GM18508 (cell line): ENCODE results near the gene PLAC1.

Source experiments
- ATAC-seq: cut with Tn5 transposase; IDR thresholded peaks from one replicate; pipeline ENCODE4 v1.9.1; 2021; ENCODE audit warnings: moderate number of reproducible peaks; ENCODE audit not compliant: insufficient read depth, unreplicated experiment

Gene PLAC1, protein sequence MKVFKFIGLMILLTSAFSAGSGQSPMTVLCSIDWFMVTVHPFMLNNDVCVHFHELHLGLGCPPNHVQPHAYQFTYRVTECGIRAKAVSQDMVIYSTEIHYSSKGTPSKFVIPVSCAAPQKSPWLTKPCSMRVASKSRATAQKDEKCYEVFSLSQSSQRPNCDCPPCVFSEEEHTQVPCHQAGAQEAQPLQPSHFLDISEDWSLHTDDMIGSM

DNA sequence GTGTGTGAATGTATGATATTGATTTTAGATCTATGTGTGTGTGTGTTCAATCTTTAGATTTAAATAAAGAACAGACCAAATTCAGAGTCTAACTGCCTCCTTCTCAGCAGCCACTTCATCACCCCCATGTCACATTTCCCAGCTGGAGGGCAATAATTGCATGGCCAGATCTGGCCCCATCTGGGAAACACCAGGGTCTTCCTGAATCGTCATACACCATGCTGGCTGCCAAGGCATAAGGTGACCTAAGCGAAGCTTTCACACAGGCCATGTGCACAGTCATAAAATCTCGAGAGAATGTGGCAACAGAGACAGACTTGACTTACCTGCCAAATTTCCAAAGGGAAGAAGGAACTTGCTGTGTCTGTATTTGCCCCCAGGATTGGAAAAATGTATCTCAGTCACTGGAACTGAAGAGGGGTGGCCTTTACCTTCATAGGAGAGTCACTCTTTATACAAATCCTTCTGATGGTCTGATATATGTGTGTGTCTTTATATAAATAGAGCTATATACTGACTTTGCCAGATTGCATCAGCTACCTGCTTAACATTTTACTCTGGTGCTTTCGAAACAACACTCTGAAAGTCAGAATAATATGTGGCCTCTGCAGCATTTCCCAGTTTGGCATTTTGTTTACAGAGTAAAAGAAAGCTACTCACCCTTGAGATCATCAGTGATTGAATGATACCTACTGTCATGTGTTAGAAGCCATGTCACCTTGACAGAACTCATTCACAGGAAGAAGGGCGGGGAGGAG, at the start of gene PLAC1:
PLAC1 (minus strand) TSS at position 470 of the 758 bp plus-strand sequence. CDS start 91,789 bp downstream, outside the sequence.
- ATAC-seq: no peak

DNA sequence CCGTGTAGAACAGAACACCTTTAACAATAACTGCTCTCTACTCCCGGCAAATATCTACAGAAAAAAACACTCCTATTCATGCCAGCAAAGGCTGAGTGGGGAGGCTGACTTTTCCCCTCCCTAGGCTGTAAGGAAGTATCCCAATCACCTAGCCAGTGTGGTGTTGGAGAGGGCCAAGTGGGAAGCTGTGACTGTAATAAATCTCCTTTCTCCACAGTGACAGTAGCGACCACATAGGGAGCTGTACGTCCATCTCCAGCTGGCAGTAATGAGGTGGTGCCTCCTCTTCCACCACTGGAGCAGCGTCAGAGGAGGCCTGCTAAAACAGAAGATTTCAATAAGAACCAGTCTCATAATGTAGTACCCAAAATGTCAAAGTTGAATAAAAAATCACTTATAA, 47.9 kb upstream of the PLAC1 start:
- no peak for ATAC-seq

DNA sequence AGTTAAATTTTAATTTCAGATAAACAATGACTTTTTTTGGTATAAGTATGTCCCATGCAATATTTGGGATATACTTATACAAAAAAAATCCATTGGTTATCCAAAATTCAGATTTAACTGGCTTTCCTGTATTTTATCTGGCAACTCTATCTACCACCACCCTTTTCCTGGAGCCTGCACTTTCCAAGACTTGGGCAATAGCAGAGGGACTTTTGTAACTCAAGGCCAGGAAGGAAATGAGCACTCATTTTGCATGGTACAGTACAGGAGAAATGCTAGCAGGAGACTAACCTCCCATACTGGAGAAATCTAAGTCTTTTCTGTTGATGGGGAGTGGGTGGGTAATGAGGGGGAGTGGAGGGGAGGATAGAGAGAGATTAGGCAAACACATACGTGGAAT, 37.7 kb upstream of the PLAC1 start:
- no peak for ATAC-seq

DNA sequence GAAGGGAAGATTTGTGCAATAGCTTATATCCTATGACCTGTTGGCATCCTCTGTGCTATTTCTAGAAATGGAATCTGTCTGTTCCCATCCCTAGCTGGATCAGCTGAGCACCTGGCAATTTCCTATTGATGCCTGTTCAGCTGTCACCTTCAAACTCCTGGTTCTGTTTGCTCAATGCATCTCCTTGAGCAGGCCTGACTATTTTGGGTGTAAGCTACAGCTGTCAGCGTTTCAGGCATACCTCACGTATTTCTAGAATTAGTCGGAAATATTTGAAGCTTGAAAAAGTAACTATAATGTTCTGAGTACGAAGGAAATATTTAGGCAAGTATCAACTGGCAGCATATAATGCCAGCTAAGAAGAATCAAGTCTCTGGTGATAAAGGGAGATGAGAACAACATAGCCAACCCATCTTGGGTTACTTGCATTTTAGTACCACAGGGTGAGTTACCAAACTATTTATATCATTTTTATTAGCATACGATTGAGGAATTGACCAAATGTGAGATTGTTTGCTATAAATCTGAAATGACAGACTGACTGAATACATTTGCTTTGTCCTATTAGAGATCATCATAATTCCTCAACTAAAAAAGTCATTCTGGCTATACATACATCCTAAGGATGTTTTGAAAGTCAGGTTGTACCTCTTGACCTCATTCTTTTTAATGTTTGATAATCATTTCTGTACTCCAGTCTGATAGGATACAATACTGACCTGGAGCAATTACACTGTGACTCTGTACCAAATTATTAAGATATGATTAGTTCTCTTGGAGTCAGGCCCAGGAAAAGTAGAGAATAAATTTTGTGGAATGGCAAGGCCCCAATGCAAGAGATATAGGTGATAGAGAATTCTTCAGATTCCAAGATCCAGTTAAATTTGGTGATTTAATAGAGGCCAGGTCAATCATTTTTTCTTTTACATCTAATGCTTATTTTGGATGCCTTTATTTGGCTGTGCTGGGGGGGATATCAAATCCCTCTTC, 36.4 kb upstream of the PLAC1 start:
- ATAC-seq: no peak

DNA sequence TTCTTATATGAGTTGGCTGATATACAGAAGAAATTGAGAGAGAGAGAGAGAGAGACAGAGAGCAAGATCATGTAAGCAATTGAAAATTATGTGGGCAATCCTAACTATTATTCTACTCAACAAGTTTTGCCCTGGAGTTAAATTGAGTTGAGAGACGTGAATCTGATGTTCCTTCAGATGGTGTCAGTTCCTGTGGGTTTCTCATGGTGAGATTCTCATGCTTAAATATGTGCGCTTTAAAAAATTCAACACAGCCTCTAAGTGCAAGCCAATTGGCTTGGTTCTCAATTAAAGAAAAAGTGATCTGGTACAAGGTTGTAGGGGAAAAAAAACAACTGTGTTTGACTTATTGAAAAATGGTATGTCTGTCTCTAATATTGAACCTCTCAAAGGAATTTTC, 35.4 kb upstream of the PLAC1 start:
- ATAC-seq: no peak

DNA sequence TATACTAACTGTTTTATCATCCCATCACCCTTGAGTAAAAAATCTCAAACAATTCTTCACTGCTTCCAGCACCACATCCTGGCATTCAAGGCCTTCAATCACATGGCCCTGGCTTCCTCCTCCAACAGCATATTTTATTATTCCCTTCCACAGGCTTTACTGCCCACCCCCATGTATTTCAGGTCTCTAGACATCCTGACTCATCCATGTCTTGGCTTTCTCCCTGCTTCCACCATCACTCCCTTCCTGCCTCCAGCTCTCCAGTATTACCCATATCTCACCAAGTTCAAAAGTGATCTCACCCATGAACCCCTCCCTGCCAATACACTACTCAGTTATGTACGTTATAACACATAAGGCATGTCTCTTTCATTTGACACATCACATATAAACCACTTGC, 34.7 kb upstream of the PLAC1 start:
- ATAC-seq: no peak

DNA sequence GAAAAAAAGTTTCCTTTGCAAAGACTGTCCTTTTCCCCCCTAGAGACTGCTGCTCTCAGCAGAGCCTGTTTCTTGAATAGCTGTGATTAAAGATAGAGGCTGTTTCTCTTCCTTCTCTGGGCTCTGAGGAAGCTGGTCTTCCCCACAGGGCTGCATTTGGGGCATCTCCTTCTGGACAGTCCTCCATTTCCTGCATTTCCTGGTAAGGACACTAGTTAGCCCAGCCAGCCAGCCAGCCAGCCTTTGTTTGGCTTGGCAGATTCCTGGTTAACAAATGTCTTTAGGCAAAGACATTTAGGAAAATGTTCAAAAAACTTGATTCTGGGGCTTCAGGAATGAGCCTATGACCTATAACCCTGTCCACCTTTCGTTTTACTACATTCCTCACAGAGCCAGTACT, 34.0 kb upstream of the PLAC1 start:
- ATAC-seq: no peak

DNA sequence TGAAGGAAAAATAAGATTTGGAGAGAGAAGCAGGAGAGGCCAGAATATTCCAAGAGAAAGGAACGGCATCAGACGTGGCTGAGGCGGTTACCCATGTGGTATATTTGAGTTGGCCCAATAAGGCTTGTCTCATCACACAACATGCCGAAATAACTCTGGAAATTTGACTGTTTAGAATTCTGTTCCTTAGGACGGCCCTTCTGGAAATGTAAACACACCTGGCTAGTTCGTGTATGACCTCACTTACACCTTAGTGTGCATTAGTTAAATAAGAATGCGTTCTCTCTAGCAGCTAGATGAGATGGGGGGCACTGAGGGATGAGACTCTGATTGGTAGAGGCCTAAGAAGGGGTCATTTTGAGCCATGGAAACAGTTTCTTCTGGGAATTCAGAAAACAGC, 33.2 kb upstream of the PLAC1 start:
- ATAC-seq: no peak

DNA sequence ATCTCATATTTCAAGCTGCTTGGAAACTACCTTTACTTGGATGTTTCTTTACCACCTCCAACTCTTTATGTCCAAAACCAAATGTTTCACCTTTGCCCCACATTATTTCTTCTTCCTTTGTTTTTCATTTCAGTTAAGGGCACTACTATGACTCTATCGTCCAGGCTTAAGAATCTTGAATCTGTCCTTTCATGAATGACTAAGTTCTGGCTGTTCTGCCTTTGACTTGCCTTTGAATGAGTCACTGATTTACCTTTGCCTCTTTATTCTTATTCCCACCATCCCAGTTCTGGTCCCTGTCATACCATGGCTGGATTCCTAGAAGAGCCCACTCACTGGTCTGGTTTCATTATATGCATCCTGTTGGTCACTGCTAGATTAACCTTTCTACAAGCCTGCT, 30.6 kb upstream of the PLAC1 start:
- no peak for ATAC-seq

DNA sequence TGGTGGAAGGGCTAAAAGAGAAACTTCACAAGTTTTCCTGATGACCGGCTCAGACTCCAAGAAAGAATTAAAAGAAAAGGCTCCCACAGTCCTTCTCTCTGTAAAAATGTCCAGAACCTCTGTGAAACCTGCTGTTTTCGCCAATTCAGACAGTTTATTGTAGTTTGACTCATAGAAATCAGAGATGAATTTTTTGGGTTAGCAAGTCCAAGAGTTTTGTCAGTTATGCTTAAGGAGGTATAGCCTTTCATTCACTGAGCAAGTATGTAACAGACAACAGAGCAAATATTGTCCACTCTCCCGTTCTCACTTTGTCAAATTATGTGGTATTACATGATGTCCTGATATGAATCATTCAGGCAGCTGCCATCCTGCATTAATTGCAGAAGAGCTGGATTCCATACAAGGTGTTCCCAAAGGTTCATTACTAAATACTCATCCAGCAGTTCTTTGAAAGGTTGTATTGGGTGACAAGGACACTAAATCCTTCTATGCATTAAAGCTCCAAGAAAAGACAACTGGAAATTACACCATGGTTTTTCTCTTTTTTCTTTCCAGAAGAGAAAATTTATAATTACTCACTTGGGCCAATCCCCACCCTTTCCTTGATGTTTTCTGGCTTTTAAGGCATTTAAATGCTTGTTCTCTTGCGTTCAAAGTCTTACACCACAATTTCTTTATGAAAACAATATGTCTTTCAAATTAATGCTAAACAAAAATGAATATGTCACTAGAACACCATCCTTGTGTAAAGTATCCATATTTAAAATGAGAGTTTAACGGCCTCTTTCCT, 30.0 kb upstream of the PLAC1 start:
- ATAC-seq: no peak

DNA sequence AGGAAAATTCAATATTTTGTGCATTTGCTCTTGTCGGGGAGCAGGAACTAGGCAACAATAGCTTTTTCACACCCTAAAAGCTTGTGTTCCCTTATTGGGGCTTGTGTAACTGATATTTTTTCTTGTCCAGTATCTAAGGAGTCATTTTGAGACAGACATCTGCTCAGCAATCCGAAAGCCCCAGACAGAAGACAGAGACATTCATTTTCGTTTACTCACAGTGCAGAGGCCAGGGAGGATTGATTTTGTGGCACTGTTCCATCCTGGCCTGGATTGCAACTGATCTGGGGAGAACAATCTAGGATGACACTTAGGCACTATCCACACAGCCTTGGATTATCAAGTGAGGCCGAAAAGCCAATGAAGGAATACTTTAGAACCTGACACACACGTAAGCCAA, 27.4 kb upstream of the PLAC1 start:
- ATAC-seq: no peak

DNA sequence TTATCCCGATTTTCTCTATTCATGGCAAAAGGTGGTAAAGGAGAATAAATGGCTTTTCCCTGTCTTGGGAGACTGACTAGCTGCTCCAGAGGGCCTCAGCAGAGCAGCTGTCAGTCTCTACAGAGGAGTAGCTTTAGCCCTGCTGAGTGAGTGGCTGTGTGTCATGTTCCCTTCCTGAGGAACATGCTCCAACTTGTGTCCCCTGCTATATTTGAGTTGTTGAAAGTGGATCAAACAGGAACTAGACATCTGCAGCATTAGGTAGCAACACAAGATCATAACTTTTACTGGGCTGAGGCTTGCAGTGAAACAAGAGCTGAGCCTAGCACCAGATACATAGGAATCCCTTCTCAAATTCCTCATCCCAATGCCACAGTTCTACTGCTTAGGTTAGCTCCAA, 26.7 kb upstream of the PLAC1 start:
- no peak for ATAC-seq

DNA sequence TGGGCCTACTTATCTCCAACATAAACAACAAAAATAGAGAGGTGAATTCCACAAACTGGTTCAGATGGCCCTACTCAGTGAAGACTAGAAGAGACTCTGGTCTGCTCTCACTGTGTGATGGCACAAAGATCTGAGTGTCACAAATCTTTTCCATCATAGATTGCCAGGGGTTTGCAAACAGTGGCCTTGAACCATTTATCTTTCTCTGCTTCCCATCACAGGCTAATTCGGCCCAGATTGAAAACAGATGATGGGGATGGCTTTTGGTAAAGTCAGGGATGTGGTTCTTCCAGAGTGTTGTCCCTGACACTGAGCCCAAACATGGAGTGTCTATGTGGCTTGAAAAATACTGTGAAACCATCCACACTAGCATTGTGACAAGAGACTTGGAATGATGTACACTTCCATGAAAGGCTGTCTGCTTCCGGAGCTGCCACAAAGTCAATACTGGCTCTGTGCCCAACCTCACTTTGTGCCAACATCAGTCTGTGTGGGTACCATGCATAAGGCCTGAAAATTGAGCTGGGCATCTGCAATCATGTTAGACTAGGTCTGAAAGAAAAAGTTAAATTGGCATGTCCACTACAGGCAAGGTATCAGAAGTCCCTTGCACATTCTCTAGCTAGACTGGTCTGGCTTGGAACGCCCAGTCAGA, 25.2 kb upstream of the PLAC1 start:
- no peak for ATAC-seq

DNA sequence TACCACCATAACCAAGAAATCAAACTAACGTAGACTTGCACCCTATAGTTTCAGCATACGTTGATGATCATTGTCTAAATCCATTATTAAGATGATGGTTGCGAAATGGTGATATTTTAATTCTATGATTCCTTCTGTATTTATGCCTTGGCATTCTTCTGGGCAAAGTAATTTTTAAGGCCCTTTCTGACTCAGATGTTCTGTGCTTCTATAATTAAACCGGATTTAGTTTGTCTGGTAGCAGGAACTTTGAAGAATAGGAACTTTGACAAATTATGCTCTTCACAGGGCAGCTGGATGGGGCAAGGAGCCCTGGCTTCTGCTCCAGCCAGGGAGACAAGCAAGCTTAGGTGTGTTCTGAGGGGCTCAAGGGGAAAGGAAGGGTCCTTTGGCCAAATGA, 23.8 kb upstream of the PLAC1 start:
- ATAC-seq: no peak

DNA sequence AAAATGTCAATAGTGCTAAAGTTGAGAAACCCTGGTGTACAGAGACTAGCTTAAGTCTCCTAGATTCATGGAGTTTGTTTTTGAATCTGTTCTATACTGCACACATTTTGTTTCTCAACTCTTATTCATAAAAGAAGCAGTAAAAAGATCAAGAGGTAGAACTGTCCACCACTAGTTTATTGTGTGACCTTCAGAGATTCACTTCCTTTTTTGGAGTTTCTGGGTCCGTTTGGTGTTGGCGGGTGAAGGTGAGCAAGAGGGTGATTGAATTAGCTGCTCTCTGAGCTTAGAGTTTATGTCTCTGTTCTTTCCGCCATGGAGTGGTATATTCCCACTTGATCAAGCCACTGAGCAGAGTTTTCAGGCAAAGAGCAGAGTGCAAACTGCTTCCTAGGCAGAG, 21.4 kb upstream of the PLAC1 start:
- no peak for ATAC-seq

DNA sequence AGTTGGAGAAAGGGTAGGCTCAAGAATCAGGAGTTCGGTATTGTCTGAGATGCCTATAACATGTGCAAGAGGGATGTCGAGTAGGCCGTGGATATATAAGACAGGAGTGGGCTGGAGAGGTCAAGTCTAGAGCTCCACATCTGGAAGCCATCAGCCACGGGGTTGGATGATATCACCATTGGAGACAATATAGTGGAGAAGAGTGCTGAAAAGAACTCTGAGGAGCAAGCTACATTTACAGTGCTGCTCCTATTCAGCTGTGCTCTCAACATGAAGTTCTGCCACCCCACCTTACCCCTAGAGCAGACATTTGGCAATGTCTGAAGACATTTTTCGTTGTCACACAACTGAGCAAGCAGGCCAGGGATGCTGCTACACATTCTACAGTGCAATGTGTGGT, 20.9 kb upstream of the PLAC1 start:
- no peak for ATAC-seq

DNA sequence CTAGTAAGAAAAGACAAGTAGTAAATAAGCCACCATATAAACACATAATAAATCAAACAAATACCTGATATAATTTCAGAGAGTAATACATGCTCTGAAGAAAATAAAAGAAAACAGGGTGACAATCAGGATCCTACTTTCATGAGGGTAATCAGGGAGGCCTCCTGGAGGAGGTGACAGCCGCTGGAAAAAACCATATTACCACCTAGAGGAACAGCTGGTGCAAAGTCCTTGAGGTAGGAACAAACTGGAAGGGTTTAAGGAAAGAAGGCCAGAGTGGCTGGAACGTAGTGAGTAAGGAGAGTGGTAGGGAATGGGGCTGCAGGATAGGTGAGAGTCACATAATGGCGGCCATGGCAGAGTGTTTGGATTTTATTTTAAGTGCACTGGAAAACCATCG, 19.1 kb upstream of the PLAC1 start:
- ATAC-seq: no peak

DNA sequence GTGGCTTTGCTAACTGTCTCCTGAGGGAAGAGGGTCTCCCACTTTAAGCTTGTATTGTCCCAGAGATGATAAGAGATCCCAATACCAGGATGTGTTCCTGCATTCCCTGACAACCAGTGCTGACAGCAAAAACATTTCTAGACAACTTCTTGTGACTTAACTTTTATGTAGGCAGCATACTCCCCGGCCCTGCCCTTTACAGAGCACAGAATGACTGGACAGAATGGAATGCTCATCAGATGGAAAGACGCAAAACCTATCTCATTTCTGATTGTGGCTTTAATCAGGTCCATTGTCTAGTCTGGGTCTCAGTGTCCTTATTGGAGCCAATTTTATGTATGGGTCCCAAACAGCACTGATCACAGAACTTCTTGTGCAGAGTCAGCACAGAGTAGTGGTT, 18.2 kb upstream of the PLAC1 start:
- no peak for ATAC-seq

DNA sequence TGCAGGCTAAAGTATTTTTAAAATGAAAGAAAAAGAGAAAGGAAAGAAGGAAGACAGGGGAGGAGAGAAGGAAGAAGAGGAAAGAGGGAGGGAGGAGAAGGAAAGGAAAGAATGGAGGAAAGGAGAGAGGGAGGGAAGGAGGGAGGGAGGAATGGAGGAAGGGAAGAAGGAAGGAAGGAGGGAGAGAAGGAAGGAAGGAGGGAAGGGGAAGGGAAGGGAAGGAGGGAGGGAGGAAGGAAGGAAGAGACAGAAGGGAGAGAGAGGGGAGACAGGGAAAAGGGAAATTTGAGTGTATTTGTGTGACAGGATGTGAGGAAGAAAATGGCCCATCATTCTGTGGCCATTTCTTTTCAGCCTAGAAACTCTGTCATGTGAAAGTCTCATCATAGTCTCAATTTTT, 14.9 kb upstream of the PLAC1 start:
- ATAC-seq: no peak

DNA sequence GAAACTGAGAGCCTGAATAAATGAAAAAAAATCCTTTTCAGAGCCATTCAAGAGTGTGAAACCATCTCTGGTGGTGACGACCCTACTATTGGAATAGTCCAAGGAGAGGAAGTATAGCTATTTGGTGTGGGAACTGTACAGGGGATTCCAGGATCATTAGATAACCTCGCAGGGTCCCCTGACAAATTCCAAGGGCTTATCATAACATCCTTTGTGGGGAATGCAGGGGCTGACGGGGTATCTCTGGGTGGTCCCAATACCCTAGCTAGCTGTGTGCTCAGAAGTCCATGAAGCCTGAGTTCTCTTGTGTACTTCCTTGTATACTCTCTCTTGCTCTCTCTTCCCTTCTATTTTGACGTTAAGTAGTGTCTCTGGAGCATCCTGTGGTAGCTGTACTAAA, 13.8 kb upstream of the PLAC1 start:
- ATAC-seq: no peak
